DOHH2 (cell line): ENCODE results near the gene GSG1.

Experiments used
- H3F3A ChIP-seq: fragments of 200-600 bp; sonication (generic), shearing (Covaris generic); 2 replicates; pipeline ENCODE4 v1.6.0; 2016; ENCODE audit warnings: antibody characterized with exemption, mild to moderate bottlenecking; ENCODE audit not compliant: control insufficient read depth, insufficient read depth
- H3K27ac ChIP-seq: fragments of 200-600 bp; sonication (generic); 2 replicates; pipeline ENCODE4 v1.5.1; 2014; ENCODE audit warnings: low read depth, mild to moderate bottlenecking, low read length, moderate library complexity
- H3K27me3 ChIP-seq: fragments of 200-600 bp; sonication (generic); 2 replicates; pipeline ENCODE4 v1.6.1; 2014; ENCODE audit warnings: mild to moderate bottlenecking, low read length, mixed read lengths; ENCODE audit not compliant: control insufficient read depth
- H3K36me3 ChIP-seq: fragments of 200-600 bp; sonication (generic); 2 replicates; pipeline ENCODE4 v1.6.1; 2014; ENCODE audit warnings: mild to moderate bottlenecking, low read length, moderate library complexity, mixed read lengths; ENCODE audit not compliant: control insufficient read depth
- H3K4me1 ChIP-seq: fragments of 200-600 bp; sonication (generic); 2 replicates; pipeline ENCODE4 v1.6.1; 2014; ENCODE audit warnings: mild to moderate bottlenecking, low read length, mixed read lengths; ENCODE audit not compliant: control insufficient read depth
- H3K4me2 ChIP-seq: fragments of 200-600 bp; sonication (generic); 2 replicates; pipeline ENCODE4 v1.6.0; 2014; ENCODE audit warnings: mild to moderate bottlenecking, low read length, moderate library complexity
- H3K4me3 ChIP-seq: fragments of 200-600 bp; sonication (generic); 2 replicates; pipeline ENCODE4 v1.5.1; 2014; ENCODE audit warnings: mild to moderate bottlenecking, low read length, mixed read lengths
- H3K79me2 ChIP-seq: fragments of 200-600 bp; sonication (generic); 2 replicates; pipeline ENCODE4 v1.6.1; 2014; ENCODE audit warnings: mild to moderate bottlenecking, low read length, mixed read lengths; ENCODE audit not compliant: control insufficient read depth
- H3K9me2 ChIP-seq: fragments of 200-600 bp; sonication (generic); replicated peaks from 2 replicates; pipeline ENCODE4 v1.6.1; 2014; ENCODE audit warnings: mild to moderate bottlenecking, low read length, mixed read lengths; ENCODE audit not compliant: control insufficient read depth
- H3K9me3 ChIP-seq: fragments of 200-600 bp; sonication (generic); 2 replicates; pipeline ENCODE4 v1.6.1; 2014; ENCODE audit warnings: antibody characterized with exemption, low read length, mixed read lengths; ENCODE audit not compliant: control insufficient read depth, insufficient read depth
- H4K20me1 ChIP-seq: fragments of 200-600 bp; sonication (generic); 2 replicates; pipeline ENCODE4 v1.6.0; 2014; ENCODE audit warnings: low read depth, mild to moderate bottlenecking, antibody characterized with exemption, low read length, moderate library complexity; ENCODE audit not compliant: control insufficient read depth, insufficient read depth
- EZH2phosphoT487 ChIP-seq: fragments of 200-600 bp; sonication (generic); IDR thresholded peaks from 2 replicates; pipeline ENCODE4 v1.6.1; 2017; ENCODE audit warnings: borderline replicate concordance, mild to moderate bottlenecking, antibody characterized with exemption, low read length, moderate library complexity, mixed read lengths
- TF ChIP-seq, protein P1 (sequence below): fragments of 200-600 bp; sonication (generic); IDR thresholded peaks from one replicate; pipeline ENCODE4 v1.5.1; 2014; ENCODE audit warnings: antibody characterized with exemption, mild to moderate bottlenecking, low read depth, low read length; ENCODE audit not compliant: poor library complexity, severe bottlenecking

The GSG1 gene

DNA sequence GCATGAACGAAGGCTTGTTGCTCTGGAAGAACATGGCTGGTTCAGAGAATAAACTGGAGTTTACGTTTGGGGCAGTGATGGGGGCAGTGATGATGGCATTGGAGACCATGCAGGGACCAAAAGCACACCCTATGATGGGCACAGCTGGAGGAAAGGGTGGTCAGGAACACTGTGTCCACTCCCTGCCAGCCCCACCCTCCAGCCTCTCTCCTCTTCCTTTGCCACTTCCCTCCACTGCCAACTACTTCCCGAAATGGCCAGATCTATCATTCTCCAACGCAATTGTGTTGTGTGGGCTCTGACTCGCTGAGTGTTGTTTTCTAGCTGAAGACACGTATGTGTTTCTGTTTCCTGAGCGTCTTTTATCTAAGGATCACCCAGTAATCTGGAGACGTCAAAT is 39.3 kb upstream of the GSG1 start:
- TF ChIP-seq, protein P1, sequence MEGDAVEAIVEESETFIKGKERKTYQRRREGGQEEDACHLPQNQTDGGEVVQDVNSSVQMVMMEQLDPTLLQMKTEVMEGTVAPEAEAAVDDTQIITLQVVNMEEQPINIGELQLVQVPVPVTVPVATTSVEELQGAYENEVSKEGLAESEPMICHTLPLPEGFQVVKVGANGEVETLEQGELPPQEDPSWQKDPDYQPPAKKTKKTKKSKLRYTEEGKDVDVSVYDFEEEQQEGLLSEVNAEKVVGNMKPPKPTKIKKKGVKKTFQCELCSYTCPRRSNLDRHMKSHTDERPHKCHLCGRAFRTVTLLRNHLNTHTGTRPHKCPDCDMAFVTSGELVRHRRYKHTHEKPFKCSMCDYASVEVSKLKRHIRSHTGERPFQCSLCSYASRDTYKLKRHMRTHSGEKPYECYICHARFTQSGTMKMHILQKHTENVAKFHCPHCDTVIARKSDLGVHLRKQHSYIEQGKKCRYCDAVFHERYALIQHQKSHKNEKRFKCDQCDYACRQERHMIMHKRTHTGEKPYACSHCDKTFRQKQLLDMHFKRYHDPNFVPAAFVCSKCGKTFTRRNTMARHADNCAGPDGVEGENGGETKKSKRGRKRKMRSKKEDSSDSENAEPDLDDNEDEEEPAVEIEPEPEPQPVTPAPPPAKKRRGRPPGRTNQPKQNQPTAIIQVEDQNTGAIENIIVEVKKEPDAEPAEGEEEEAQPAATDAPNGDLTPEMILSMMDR: no peak
- TF ChIP-seq EZH2phosphoT487: no peak

DNA sequence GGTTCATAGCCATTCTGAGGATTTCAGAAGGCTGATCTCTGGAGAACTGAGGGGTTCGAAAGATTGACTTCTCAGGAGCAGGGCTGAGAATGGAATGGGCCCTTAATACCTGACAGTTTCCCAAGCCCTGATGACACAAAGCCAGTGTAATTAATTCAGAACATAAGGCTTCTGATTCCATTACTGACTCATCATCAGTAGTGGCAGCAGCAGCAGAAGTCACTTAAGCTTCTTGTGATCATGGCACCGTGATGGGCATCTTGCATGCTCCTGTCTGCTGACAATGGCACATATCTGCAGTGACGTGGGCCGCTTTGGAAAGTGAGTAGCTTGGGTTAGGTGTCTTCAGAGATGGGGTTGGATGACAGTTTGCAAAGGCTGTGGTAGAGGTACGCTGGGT is 38.2 kb upstream of the GSG1 start:
- Histone ChIP-seq H3F3A (no peaks in the 10 kb centered on the region), H3K36me3 (no peaks in the 10 kb centered on the region), H3K9me2 (no peaks in the 10 kb centered on the region), H3K27ac (no peak overlapping the region), H3K4me3 (no peak overlapping the region), H3K79me2 (no peaks in the 10 kb centered on the region), H4K20me1 (no peaks in the 10 kb centered on the region), H3K9me3 (no peaks in the 10 kb centered on the region), H3K4me2 (no peak overlapping the region), H3K4me1 (0 out of 2 replicates have a peak, but pooled peaks cover 6% of the 10 kb centered on the region), H3K27me3 (no peaks in the 10 kb centered on the region)
- TF ChIP-seq, protein P1: no peak
- TF ChIP-seq EZH2phosphoT487: no peak

More for the DNA sequence above, 39.3 kb upstream of the GSG1 start:
- Histone ChIP-seq H3K27ac (no peak overlapping the region), H3K4me1 (0 out of 2 replicates have a peak, but pooled peaks cover 6% of the 10 kb centered on the region), H3F3A (no peaks in the 10 kb centered on the region), H3K79me2 (no peaks in the 10 kb centered on the region), H3K4me3 (no peak overlapping the region), H4K20me1 (no peaks in the 10 kb centered on the region), H3K4me2 (no peak overlapping the region), H3K27me3 (no peaks in the 10 kb centered on the region), H3K9me3 (no peaks in the 10 kb centered on the region), H3K36me3 (no peaks in the 10 kb centered on the region), H3K9me2 (no peaks in the 10 kb centered on the region)

DNA sequence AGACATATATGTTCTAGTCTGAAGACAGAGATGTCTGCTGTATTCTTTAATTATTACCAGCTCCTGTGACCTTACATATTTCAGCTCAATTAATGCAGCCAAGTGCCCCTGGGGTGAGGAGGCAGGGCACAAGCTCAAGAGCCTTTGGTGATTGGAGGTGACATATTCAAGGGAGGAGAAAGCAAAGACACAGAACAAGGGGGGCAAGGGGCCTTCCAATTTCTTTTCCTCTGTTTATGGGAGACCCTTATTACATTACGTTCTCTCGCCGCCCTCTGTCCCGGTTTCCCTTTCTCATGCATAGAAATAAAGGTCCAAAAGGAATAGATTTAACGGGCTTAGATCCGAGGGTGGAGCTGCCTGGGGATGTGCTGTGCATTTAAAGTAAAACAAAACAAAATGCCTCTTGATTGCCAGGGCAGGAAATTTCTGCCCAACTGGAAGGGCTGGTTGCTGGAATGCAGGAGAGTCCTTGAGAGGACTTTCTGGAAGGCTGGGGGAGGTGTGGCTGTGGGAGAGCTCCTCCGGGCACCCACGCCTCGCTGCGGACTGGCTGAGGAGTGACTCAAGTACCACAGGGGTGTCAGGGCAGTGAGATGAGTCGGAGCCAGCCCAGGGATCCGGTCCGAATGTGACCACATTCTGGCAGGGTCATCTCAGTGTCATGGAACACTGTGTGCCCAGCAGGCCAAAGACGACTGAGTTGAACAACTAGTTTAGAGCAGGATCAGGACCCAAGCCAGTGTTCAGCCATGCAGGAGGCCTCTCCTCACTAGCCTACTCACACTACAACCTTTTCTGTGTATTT is 32.1 kb upstream of the GSG1 start:
- no peaks in the 10 kb centered on the region for H3F3A ChIP-seq
- H3K9me3 ChIP-seq: no peaks in the 10 kb centered on the region
- H3K27ac ChIP-seq: no peak overlapping the region
- H4K20me1 ChIP-seq: no peaks in the 10 kb centered on the region
- no peak overlapping the region for H3K4me2 ChIP-seq
- no peaks in the 10 kb centered on the region for H3K79me2 ChIP-seq
- no peaks in the 10 kb centered on the region for H3K27me3 ChIP-seq
- no peak overlapping the region for H3K4me3 ChIP-seq
- H3K36me3 ChIP-seq: no peaks in the 10 kb centered on the region
- TF ChIP-seq, protein P1: no peak
- TF ChIP-seq EZH2phosphoT487: no peak
- no peaks in the 10 kb centered on the region for H3K9me2 ChIP-seq
- no peaks in the 10 kb centered on the region for H3K4me1 ChIP-seq
